ENCODE data around the gene EID2. TPM values are rescaled to one million over a fixed set of nuclear protein-coding genes. Genes with fewer than 3 reads are reported as not detected.

The EID2 gene
- total RNA-seq, 4 donors from 2014 or later: 11.4 to 17.3 (median 14.7) TPM

DNA sequence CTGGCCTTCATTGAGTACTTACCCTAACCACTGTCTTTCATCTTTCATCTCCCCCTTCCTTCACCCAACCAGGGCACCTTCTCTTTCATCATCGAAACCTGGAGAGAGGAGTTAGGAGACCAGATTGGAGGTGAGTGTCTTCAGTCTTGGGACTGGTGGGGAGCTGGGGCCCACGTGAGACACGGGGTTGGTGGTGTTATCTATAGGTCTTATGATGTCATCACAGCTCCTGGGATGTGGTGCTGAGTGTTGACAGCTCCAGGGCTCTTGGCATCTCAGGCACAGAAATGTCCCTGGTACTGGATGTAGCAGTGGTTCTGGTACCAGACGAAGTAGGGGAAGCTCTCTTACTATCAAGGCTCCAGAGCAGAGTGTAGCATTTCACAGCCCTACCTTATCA lies 39.4 kb downstream of the EID2 start:
- ATAC-seq: no peak
- TF ChIP-seq EP300 (IDR thresholded peaks at IDR 0.05) (no peak), CTCF (IDR thresholded peaks at IDR 0.05) (no peak), POLR2AphosphoS5 (IDR thresholded peaks at IDR 0.05) (no peak), POLR2A (IDR thresholded peaks at IDR 0.05) (no peak)
- Histone ChIP-seq H3K4me3 (no peak overlapping the region), H3K9me3 (peaks cover 0 to 6% (median 0%) of the 10 kb centered on the region in 3 donors), H3K27ac (no peak overlapping the region), H3K36me3 (no peaks in the 10 kb centered on the region), H3K27me3 (peaks cover 98% of the 10 kb centered on the region), H3K4me1 (peaks cover 0 to 30% (median 17%) of the 10 kb centered on the region in 3 donors)
- WGBS, 2 donors (ENCODE audit: low coverage in 1 of 2): 57 to 61% methylated on average over 3 of the region's 4 CpGs

DNA sequence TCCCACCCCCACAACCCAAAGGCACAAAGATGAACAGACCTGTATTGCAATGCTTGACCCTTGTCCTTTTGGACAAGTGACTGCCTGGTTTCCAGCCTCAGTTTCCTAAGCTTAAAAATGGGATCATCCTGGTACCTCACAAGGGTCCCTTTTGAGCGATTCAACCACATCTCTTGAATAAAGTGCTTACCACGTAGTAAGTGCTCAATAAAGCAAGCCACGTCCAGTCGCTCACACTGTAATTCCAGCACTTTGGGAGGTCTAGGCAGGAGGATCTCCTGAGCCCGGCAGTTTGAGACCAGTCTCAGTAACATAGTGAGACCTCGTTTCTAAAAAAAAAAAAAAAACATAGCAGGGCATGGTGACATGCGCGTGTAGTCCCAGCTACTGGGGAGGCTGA lies 40.0 kb downstream of the EID2 start:
- peaks cover 92% of the 10 kb centered on the region for H3K27me3 ChIP-seq
- 70 to 76% methylated on average over 4 to 7 of the region's 8 CpGs for WGBS, 2 donors (ENCODE audit: low coverage in 1 of 2)
- peaks cover 0 to 6% (median 0%) of the 10 kb centered on the region in 3 donors for H3K9me3 ChIP-seq
- H3K27ac ChIP-seq: no peak overlapping the region
- ATAC-seq: no peak
- H3K4me1 ChIP-seq: peaks cover 0 to 30% (median 17%) of the 10 kb centered on the region in 3 donors
- no peak overlapping the region for H3K4me3 ChIP-seq
- no peaks in the 10 kb centered on the region for H3K36me3 ChIP-seq
- TF ChIP-seq EP300 (IDR thresholded peaks at IDR 0.05) (no peak), POLR2AphosphoS5 (IDR thresholded peaks at IDR 0.05) (no peak), CTCF (IDR thresholded peaks at IDR 0.05) (no peak), POLR2A (IDR thresholded peaks at IDR 0.05) (no peak)

GRCh38 chr19:39498798-39499642 lies 40.9 kb downstream of the EID2 start, which contains the start of gene DLL3:
Gene DLL3 (plus strand): TSS chr19:39498947. CDS start chr19:39498975, 28 bp downstream.
- peaks cover 83% of the 10 kb centered on the region for H3K27me3 ChIP-seq
- H3K4me3 ChIP-seq: no peak within 1 kb of the TSS
- H3K4me1 ChIP-seq: peaks cover 0 to 30% (median 17%) of the 10 kb centered on the region in 3 donors
- no peak within 1 kb of the TSS for H3K27ac ChIP-seq
- no peak for TF ChIP-seq EP300 (IDR thresholded peaks at IDR 0.05)
- TF ChIP-seq CTCF (IDR thresholded peaks at IDR 0.05): no peak
- no peak for TF ChIP-seq POLR2AphosphoS5 (IDR thresholded peaks at IDR 0.05)
- TF ChIP-seq POLR2A (IDR thresholded peaks at IDR 0.05): no peak
- H3K36me3 ChIP-seq: no peaks in the 10 kb centered on the region
- WGBS, 2 donors (ENCODE audit: low coverage in 1 of 2): 0% methylated on average over 5 of the region's 60 CpGs; no CpG with 5 or more reads in 1 of the 2 donors
- H3K9me3 ChIP-seq: peaks cover 0 to 6% (median 0%) of the 10 kb centered on the region in 3 donors
- ATAC-seq: no peak

- peaks cover 0 to 6% (median 0%) of the 10 kb centered on the region in 3 donors for H3K9me3 ChIP-seq
- no peak overlapping the region for H3K27ac ChIP-seq
- no peak for ATAC-seq
- peaks cover 0 to 26% (median 17%) of the 10 kb centered on the region in 3 donors for H3K4me1 ChIP-seq
- TF ChIP-seq EP300 (IDR thresholded peaks at IDR 0.05): no peak
- no peak for TF ChIP-seq POLR2AphosphoS5 (IDR thresholded peaks at IDR 0.05)
- peak in 2 of 4 experiments; percentile 7 to 52 for TF ChIP-seq CTCF (IDR thresholded peaks at IDR 0.05)
- TF ChIP-seq POLR2A (IDR thresholded peaks at IDR 0.05): no peak
- H3K4me3 ChIP-seq: no peak overlapping the region
- WGBS, 2 donors (ENCODE audit: low coverage in 1 of 2): 0 to 3% methylated on average over 11 to 27 of the region's 40 CpGs
- no peaks in the 10 kb centered on the region for H3K36me3 ChIP-seq
- H3K27me3 ChIP-seq: peaks cover 75% of the 10 kb centered on the region
Observed at GRCh38 chr19:39497996-39498797, 41.8 kb downstream of the EID2 start.
